Neural cell (in vitro differentiated cells): Measurements from ENCODE around the gene PRKCE.

Experiments used
- EZH2 ChIP-seq: fragments of 200-600, 300-800 bp; shearing (Covaris generic), sonication (generic); IDR thresholded peaks from 2 replicates; pipeline ENCODE4 v1.6.1; 2014; ENCODE audit warnings: antibody characterized with exemption, low read length, borderline replicate concordance, mild to moderate bottlenecking; ENCODE audit not compliant: insufficient read depth, poor library complexity, severe bottlenecking
- POLR2AphosphoS5 ChIP-seq: IDR thresholded peaks from 2 replicates; pipeline ENCODE4 v1.6.1; 2012
- TAF1 ChIP-seq: IDR thresholded peaks from 2 replicates; pipeline ENCODE4 v1.6.1; 2012; ENCODE audit warnings: low read depth
- TF ChIP-seq, protein P1 (sequence below): fragments of 450-650 bp; IDR thresholded peaks from 2 replicates; pipeline ENCODE4 v1.5.1; 2014; ENCODE audit warnings: antibody characterized with exemption, mild to moderate bottlenecking, moderate library complexity; ENCODE audit not compliant: poor library complexity, severe bottlenecking
- TF ChIP-seq, protein P2 (sequence below): IDR thresholded peaks from 2 replicates; pipeline ENCODE4 v1.6.1; 2012; ENCODE audit warnings: borderline replicate concordance

DNA sequence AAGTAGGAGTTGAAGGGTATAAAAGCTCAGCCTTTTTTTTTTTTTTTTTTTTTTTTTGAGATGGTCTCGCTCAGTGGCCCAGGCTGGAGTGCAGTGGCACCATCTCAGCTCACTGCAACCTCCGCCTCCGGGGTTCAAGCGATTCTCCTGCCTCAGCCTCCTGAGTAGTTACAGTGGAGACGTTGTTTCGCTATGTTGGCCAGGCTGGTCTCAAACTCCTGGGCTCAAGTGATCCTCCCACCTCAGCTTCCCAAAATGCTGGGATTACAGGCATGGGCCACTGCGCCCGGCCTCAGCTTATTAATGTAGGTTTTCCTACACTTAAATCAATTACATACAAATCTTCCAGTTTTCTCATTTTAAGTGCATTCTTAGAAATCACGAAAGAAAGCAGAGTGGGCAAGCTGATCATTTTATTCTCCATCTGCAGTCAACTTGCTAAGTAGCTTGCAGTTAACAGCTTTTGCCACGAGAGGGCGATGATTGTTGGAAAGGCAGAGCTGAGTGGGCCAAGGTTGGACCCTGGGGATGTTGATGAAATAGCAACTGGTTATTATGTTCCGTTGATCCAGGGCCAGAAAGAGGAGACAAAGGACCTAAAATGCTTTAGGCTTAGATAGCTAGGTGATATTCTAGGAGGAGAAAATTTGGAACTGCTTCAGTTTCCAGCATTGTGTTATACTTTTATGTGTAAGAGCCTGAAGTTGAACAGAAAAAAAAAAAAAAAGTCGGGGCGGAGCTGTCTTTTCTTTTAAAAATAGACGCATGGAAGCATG, 411.4 kb downstream of the PRKCE start:
- TF ChIP-seq, protein P1, sequence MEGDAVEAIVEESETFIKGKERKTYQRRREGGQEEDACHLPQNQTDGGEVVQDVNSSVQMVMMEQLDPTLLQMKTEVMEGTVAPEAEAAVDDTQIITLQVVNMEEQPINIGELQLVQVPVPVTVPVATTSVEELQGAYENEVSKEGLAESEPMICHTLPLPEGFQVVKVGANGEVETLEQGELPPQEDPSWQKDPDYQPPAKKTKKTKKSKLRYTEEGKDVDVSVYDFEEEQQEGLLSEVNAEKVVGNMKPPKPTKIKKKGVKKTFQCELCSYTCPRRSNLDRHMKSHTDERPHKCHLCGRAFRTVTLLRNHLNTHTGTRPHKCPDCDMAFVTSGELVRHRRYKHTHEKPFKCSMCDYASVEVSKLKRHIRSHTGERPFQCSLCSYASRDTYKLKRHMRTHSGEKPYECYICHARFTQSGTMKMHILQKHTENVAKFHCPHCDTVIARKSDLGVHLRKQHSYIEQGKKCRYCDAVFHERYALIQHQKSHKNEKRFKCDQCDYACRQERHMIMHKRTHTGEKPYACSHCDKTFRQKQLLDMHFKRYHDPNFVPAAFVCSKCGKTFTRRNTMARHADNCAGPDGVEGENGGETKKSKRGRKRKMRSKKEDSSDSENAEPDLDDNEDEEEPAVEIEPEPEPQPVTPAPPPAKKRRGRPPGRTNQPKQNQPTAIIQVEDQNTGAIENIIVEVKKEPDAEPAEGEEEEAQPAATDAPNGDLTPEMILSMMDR = peak; percentile 82
- no peak for TF ChIP-seq POLR2AphosphoS5
- no peak for TF ChIP-seq TAF1
- TF ChIP-seq, protein P2, sequence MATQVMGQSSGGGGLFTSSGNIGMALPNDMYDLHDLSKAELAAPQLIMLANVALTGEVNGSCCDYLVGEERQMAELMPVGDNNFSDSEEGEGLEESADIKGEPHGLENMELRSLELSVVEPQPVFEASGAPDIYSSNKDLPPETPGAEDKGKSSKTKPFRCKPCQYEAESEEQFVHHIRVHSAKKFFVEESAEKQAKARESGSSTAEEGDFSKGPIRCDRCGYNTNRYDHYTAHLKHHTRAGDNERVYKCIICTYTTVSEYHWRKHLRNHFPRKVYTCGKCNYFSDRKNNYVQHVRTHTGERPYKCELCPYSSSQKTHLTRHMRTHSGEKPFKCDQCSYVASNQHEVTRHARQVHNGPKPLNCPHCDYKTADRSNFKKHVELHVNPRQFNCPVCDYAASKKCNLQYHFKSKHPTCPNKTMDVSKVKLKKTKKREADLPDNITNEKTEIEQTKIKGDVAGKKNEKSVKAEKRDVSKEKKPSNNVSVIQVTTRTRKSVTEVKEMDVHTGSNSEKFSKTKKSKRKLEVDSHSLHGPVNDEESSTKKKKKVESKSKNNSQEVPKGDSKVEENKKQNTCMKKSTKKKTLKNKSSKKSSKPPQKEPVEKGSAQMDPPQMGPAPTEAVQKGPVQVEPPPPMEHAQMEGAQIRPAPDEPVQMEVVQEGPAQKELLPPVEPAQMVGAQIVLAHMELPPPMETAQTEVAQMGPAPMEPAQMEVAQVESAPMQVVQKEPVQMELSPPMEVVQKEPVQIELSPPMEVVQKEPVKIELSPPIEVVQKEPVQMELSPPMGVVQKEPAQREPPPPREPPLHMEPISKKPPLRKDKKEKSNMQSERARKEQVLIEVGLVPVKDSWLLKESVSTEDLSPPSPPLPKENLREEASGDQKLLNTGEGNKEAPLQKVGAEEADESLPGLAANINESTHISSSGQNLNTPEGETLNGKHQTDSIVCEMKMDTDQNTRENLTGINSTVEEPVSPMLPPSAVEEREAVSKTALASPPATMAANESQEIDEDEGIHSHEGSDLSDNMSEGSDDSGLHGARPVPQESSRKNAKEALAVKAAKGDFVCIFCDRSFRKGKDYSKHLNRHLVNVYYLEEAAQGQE = no peak
- no peak for TF ChIP-seq EZH2
